ENCODE data around the gene DUOX2.
"Not testable (repeated sequence)": the region's sequence is repeated elsewhere in the genome, so short reads cannot be mapped to it uniquely, and the experiment has no call there.

DUOX2 gene

DNA sequence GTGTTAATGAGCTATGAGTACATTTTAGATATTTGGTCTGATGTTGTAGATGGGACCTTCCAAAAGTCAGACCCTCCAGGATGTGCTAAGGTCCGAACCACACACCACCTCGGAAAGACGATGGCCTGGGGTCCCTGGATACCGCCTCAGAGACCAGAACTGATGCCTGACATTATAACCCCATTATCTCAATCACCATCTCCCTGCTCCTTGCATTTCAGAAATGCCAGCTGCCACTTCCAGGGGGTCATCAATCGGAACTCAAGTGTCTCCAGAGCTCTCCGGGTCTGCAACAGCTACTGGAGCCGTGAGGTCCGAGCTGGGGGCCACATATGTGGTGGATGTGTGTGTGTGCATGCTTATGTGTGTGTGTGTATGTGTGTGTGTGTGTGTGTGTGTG is 23.7 kb upstream of the DUOX2 start:
- TF ChIP-seq, protein P1, sequence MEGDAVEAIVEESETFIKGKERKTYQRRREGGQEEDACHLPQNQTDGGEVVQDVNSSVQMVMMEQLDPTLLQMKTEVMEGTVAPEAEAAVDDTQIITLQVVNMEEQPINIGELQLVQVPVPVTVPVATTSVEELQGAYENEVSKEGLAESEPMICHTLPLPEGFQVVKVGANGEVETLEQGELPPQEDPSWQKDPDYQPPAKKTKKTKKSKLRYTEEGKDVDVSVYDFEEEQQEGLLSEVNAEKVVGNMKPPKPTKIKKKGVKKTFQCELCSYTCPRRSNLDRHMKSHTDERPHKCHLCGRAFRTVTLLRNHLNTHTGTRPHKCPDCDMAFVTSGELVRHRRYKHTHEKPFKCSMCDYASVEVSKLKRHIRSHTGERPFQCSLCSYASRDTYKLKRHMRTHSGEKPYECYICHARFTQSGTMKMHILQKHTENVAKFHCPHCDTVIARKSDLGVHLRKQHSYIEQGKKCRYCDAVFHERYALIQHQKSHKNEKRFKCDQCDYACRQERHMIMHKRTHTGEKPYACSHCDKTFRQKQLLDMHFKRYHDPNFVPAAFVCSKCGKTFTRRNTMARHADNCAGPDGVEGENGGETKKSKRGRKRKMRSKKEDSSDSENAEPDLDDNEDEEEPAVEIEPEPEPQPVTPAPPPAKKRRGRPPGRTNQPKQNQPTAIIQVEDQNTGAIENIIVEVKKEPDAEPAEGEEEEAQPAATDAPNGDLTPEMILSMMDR (conservative IDR thresholded peaks at IDR 0.05) = no peak
- no peak overlapping the region for H3K27ac ChIP-seq

DNA sequence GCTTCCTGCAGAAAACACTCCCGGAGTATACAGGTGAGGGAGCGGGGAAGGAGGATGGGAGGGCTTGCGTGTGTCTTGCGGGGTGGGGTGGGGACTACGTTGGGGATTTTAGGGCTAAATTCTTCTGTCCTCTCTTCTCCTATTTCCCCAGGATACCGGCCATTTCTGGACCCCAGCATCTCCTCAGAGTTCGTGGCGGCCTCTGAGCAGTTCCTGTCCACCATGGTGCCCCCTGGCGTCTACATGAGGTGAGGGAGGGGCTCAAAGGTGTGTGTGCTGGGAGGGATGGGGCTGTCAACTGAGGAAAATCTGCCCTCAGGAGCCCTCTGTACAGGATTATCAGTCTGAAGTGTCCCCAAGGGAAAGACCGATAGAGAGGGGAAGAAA is 22.4 kb upstream of the DUOX2 start:
- TF ChIP-seq, protein P1 (conservative IDR thresholded peaks at IDR 0.05) = no peak
- H3K27ac ChIP-seq = no peak overlapping the region

DNA sequence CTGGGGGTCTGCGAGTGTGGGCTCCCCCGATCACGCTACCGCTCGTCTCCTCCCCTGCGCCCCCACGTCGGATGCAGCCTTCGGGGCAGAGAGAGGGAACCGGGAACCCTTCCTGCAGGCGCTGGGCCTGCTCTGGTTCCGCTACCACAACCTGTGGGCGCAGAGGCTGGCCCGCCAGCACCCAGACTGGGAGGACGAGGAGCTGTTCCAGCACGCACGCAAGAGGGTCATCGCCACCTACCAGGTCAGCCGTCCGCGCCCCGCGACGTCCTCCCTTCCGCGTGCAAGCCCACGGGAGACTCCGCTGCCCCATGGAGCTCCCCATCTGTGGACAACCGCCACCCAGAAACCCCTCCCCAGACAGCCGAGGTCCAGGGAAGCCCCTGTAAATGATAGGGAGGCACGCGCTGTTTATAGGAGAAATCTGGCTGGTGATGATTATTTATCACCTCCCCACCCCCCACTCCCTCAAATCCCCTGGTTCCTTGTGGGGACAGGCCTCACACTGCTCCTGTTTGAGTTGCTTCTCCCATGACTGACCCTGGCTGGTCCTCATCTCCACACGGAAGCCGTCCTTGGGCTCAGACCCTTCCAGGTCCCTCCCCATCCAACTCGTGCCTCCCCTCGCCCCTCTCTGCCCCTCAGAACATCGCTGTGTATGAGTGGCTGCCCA is 21.9 kb upstream of the DUOX2 start:
- H3K27ac ChIP-seq = not testable (repeated sequence)

DNA sequence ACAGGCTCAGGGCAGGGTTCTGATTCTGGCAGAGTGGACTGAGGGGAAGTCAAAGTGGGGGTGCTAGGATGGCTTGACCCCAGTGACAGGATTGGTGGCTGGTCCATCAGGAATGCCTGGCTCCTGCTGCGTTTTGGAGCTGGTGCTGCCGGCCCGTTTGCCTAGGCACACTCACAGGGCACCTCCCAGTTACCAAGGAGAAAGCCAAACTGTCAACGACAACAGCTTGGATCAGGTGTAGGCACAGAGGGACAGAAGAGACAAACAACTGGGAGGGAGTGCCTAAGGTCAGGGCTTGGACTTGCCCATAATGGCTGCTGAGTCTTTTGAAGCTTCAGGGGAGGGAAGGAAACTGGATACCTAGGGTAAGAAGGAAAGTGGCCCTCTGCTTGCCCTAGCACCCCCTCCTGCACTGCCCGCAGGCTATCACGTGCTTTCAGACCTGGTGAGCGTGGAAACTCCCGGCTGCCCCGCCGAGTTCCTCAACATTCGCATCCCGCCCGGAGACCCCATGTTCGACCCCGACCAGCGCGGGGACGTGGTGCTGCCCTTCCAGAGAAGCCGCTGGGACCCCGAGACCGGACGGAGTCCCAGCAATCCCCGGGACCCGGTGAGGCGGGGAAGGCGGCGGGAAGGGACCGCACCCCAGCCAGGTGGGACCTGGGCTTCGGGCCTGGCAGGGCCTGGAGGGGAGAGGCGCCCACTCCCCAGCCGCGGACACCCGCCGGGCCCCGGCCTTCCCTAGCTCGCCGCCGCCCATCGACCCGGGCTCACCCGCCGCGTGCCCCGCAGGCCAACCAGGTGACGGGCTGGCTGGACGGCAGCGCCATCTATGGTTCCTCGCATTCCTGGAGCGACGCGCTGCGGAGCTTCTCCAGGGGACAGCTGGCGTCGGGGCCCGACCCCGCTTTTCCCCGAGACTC is 21.0 kb upstream of the DUOX2 start:
- no peak overlapping the region for H3K27ac ChIP-seq
- TF ChIP-seq, protein P1 (conservative IDR thresholded peaks at IDR 0.05) = no peak

DNA sequence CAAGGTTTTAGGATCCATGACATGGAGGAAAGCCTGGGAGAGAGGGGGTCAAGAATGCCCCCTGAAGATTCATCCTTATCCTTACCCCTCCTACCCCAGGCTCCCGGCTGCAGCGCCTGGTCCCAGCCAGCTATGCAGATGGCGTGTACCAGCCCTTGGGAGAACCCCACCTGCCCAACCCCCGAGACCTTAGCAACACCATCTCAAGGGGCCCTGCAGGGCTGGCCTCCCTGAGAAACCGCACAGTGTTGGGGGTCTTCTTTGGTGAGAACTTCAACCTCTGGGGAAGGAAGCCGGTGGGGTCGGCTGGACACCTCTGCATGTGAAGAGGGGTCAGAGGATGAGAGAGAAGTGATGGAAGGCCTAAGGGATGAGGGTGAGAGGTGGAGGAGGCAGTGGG is 20.1 kb upstream of the DUOX2 start:
- TF ChIP-seq, protein P1 (conservative IDR thresholded peaks at IDR 0.05) = no peak
- no peak overlapping the region for H3K27ac ChIP-seq

DNA sequence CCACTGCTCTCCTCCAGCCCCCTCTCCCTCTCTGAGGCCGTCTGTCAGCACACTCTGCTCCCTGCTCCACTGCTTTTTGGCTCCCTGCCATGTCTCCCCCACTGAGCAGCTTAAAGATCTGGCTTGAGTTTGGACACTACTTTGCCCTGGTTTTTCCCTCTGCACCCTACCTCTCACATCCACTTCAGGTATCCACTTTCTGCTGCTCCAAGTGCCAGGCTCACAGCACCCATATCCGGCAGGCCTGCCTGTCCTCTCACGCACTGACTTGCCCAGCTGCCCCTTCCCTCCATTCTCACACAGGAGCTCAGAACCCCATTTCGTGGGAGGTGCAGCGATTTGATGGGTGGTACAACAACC is 19.6 kb upstream of the DUOX2 start:
- TF ChIP-seq, protein P1 (conservative IDR thresholded peaks at IDR 0.05) = no peak
- no peak overlapping the region for H3K27ac ChIP-seq

DNA sequence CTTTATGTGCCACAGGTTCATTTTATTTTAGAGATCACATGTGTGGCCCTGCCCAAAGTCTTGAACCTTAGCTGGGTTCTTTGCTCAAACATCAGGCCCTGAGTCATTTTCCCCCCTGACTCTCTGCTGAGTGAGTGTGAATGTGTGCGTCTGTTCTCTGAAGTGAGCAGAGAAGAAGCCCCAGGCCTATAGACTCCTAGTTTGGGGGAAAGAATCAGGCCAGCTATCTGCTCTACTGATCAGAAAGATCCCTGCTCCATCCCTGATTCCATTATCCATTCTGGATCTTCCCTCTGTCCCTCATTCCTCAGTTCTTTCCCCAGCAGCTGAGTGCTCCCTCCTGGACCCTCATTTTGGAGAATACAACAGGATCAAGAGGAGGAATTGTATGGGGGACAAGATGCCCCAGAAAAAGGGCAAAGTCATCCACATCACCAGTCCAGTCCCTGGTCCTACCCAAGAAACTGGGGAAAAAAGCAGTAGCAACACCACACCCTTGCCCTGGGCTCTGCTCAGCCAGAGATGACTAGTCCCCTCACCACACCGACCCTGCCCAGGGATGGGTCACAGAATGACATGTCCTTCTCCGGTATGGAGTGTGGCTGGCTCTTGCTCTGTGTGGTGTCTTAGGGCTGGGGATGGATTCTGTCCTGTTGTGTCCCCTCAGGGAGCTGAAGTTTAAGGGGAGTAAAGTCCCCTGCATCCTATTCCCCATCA is 19.0 kb upstream of the DUOX2 start:
- TF ChIP-seq, protein P1 (conservative IDR thresholded peaks at IDR 0.05) = no peak
- no peak overlapping the region for H3K27ac ChIP-seq
